HL-60/S4 treated with phorbol 12-myristate 13-acetate at 8.2 ng/mL for 4 days and 3 days (cell line): ENCODE results near the gene ZNF532.
"Not testable (repeated sequence)": the region's sequence is repeated elsewhere in the genome, so short reads cannot be mapped to it uniquely, and the experiment has no call there.

Experiments used
- in situ Hi-C: fragments of 300-500 bp; cut with MboI; formaldehyde crosslinking; loops from 2 replicates; pipeline ENCODE4 v1.15.0; 2022; ENCODE audit warnings: low sequenced_read_pairs

ZNF532 gene

GRCh38 chr18:59002974-59003594 lies 138.4 kb downstream of the ZNF532 start:
- in situ Hi-C loops: no loop called here

GRCh38 chr18:59005262-59005661 lies 140.6 kb downstream of the ZNF532 start:
- in situ Hi-C loops: no loop called here

DNA sequence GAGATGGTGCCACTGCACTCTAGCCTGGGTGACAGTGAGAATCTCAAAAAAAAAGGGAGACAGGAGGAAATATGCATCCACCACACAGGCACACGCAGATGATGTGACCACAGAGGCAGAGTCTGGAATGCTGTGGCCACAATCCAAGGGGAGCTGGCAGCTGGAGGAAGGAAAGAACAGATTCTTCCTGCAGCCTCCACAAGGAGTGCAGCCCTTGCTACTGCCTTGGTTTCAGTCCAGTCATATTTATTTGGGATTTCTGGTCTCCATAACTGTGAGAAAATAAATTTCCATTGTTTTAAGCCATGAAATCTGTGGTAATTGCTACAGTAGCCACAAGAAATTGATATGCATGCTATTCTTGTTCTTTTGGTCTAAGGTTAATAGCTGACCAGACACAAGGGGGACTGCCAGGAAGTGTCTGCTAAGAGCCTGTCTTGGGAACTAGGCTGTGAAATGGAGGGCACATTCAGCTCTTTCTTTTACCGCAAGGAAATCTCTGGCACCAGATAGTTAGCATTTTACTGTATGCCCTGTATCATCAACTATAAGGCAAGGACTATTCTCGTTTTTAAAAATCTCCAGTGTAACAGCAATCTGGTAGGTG lies 141.9 kb downstream of the ZNF532 start:
- in situ Hi-C loops: no loop called here

- in situ Hi-C loops: no loop called here
These were observed 143.8 kb downstream of the ZNF532 start for GRCh38 chr18:59008302-59008974.

GRCh38 chr18:59009846-59010245 lies 145.2 kb downstream of the ZNF532 start:
- in situ Hi-C loops: no loop called here

GRCh38 chr18:59011289-59011688 lies 146.6 kb downstream of the ZNF532 start:
- in situ Hi-C loops: no loop called here

GRCh38 chr18:59011786-59012185 lies 147.1 kb downstream of the ZNF532 start:
- in situ Hi-C loops: no loop called here

- in situ Hi-C loops: no loop called here
These were observed 148.4 kb downstream of the ZNF532 start for GRCh38 chr18:59012815-59013705.

DNA sequence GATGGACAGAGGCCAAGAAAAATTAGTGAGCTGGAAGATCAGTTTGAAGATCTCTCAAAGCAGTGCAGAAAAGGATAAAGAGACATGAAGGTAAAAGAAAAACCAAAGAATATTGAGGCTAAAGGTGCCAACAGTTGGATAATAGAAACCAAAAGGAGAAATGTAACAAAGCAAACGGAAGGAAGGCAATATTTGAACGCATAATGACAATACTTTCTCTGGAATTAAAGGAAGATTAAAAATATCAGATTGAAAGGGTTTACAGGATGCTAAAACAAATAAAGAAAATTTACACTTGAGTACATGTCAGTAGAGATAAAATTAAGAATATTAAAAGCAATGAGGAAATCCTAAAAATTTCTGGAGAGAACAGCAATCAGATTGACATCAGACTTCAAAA lies 149.1 kb downstream of the ZNF532 start:
- in situ Hi-C loops: no loop called here

DNA sequence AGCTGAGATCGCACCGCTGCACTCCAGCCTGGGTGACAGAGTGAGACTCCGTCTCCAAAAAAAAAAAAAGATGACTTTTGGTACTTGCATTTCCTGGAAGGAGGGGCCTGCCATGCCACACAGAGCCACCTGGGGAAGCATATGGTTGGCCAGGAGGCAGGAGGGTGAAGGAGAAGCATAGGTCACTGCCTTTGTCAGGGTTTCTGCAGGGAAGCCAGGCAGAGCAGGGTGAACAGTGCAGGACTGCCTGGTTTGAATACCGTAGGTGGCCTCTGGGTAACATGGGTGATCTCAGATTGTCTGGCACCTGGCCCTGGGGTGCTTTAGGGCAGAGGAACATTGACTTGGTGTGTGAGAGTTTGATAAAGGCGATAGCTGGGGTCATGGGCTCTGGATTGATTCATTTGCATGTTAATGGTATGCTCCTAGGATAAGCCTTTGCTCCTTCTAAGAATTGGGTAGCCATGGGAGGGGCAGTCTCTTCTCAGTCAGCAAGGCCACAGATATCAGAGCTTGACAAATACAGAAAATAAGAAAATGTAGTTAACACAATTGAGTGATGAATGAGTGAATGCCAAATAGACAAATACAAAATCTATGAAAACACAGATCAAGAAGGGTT lies 151.0 kb downstream of the ZNF532 start:
- in situ Hi-C loops: no loop called here

DNA sequence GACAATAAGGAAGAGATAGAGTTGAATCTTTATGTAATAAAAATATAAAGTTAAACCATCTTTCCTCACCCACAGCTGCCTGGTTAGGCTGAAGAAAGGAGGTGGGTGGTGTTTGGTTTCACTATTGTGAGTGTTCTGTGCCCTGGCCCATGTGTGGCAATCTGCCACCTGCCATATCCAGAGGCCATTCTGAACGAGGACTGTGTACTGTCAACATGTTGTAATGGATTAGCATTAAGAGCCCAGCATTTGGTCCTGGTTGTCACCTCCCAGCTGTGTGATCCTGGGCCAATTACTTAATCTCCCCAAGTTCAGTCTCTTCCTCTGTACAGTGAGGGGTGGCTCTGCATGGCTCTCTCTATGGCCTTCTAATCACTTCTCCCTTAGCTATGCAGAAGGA lies 156.8 kb downstream of the ZNF532 start:
- in situ Hi-C loops: no loop called here

DNA sequence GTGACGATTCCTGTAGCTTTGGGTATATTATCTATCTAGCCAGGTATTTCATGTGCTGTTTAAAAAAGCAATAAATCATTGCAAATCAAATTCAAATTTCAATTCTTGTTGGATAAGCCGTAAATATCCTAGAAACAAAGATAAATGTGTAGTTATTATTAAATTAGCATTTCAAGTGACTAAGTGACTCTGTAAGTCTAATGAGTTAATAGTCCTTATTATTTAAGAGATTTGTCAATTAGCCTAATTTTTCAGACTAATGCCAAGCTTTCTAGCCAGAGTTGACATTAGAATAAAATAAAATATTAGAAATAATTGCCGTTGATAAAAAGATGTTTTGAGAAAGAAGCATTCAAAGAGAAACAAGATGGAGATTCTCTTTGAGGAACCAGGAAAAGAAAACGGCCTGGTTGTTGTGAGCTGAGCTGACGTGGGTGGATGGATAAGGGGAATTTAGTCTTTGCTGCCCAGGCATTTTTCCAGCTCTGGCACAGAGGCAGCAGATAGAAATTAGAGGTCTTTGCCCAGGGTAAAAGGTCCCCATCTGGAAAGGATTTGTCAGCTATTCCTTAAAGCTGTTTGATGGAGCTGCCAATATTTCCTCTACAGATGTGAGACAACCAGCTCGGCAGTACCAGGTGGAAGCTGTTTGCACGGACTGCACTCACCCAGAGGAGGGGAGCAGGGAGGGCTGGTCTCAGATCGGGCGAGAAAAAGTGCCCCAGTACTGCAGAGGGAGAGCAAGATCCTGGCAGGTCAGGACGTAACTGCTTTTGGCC lies 157.7 kb downstream of the ZNF532 start:
- in situ Hi-C loops: no loop called here

- in situ Hi-C loops: no loop called here
These were observed 160.2 kb downstream of the ZNF532 start for GRCh38 chr18:59024829-59025228.

DNA sequence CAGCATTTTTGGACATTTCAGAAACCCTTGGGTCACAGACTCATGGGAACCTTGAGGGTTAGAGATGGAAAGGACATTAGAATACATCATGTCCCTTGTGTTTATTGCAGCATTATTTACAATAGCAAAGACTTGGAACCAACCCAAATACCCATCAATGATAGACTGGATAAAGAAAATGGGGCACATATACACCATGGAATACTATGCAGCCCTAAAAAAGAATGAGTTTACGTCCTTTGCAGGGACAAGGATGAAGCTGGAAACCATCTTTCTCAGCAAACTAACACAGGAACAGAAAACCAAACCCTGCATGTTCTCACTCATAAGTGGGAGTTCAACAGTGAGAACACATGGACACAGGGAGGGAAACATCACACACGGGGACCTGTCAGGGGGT lies 160.9 kb downstream of the ZNF532 start:
- in situ Hi-C loops: not testable (repeated sequence)

- in situ Hi-C loops: no loop called here
These were observed 161.7 kb downstream of the ZNF532 start for GRCh38 chr18:59026364-59026763.

DNA sequence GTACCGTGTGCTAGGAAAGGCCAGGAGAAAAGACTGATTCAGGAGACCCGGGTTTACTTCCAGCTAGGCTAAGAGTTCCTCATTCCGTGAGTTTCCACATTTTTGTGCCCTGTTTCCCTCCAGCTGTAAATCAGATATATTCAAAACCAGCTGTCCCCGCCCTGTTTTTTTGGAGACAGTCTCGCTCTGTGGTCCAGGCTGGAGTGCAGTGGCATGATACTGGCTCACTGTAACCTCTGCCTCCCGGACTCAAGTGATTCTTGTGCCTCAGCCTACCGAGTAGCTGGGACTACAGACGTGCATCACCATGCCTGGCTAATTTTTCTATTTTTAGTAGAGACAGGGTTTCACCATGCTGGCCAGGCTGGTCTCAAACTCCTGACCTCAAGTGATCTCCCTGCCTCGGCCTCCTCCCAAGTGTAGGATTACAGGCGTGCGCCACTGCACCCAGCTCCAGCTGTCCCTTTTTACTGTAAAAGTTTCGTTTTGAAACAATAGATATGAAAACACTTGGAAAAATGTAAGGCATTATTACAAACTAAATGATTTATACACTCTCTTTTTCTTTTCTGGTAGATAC lies 162.2 kb downstream of the ZNF532 start:
- in situ Hi-C loops: no loop called here

DNA sequence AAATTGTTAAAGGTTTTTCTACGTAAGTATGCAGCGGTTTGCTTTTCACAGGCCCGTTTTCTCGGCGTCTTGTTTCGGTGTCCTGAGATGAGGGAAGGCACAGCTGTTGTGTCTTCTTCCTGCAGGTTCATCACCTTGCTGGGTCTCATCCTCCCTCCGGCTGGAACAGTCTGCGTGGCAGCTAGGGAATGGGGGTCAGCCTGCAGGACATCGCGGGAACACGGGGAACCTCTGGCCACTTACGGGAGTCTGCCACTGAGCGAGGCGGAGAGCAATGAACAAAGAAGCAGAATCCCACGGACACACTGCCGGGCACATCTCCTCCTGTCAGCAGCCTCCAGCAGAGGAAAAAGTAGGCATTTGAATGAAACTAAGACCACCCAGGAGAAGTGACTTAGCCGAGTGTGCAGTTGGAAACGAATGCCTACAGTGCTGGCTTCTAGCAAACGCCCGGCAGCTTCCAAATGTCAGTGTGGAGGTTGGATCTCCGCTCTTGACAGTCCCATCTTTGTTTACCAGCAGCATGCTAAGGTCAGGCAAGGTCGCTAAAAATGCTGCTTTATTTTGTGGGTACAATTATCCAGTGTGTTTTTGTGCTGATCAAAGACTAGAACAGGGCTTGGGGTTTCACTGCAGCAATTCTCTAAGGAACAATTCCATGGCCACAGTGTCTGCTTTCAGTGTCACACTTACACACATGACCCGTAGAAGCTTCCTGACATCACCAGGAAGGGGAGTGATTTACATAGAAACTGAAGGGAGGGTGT lies 165.2 kb downstream of the ZNF532 start:
- in situ Hi-C loops: no loop called here

- in situ Hi-C loops: no loop called here
These were observed 167.6 kb downstream of the ZNF532 start for GRCh38 chr18:59032308-59032707.

- in situ Hi-C loops: no loop called here
These were observed 168.7 kb downstream of the ZNF532 start for GRCh38 chr18:59033359-59033758.
